Measurements from ENCODE around the gene PCDHGA1. TPM values are rescaled to one million over a fixed set of nuclear protein-coding genes. Genes with fewer than 3 reads are reported as not detected.

Gene PCDHGA1
- total and polyA plus RNA-seq, 9 of the 15 experiments (the other 6 are each of a cell fraction or from before 2014, with no cell fraction given) = 0.05 to 0.26 (median 0.18) TPM; not detected in 2

DNA sequence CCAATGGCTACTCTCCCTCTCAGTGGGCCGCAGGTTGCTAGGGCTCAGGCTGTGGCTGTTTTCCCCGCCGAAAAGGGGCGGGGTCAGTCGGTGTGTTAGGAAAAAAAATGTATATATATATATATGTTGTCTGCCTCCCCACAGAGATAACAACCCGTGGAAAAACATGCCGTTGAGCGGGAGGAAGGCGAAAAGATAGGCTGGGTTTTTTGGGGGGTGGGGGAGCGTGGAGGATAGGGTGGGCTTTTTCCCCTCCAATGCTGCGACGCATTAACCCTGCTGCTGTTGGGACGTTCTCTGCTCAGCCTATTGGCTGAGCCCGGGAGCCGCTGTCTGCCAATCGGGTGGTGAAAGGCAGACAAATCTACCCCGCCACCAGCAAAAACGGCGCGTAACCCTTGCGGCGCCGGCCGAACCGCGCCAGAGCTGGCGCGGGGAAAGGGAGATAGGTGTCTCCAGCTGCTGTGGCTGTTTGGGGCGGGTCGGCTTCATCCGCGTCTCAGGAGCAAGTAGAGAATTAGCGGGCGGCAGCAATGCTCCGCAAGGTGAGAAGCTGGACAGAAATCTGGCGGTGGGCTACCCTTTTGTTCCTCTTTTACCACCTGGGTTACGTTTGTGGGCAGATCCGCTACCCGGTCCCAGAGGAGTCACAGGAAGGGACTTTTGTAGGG is 154.5 kb downstream of the PCDHGA1 start, which contains the start of gene PCDHGC4:
Gene PCDHGC4 (plus strand): TSS at position 390 of the 671 bp plus-strand sequence. CDS start 144 bp downstream, at position 534.
- no peaks in the 10 kb centered on the region for H3K36me3 ChIP-seq (ENCODE audit: control insufficient read depth, insufficient read depth, low read length)
- no peaks in the 10 kb centered on the region for H3K9me3 ChIP-seq (replicated peaks; ENCODE audit: control insufficient read depth, insufficient read depth, low read depth, low read length)
- intact Hi-C loops (cut with micrococcal nuclease) (no loop called here), in situ Hi-C loops (cut with MboI) (no loop called here)
- peak; percentile 64 for ATAC-seq
- no peaks in the 10 kb centered on the region for H3K79me2 ChIP-seq (ENCODE audit: control insufficient read depth, insufficient read depth, low read length)
- no peak within 1 kb of the TSS for H3K27ac ChIP-seq (ENCODE audit: extremely low read depth, low read depth, low read length)
- no TSS peak for BruUV-seq (replicated peaks)
- no peak within 1 kb of the TSS for H3K4me3 ChIP-seq
- peaks cover 49 to 54% of the 10 kb centered on the region in 2 experiments for H3K27me3 ChIP-seq (ENCODE audit: control insufficient read depth in 2 of 2, insufficient read depth in 2 of 2, low read length in 2 of 2)
- no peak for DNase-seq (ENCODE audit: extremely low read depth in 1 of 4, low spot score in 3 of 4)
- no peaks in the 10 kb centered on the region for H4K20me1 ChIP-seq (replicated peaks; ENCODE audit: control insufficient read depth, insufficient read depth, low read length)
- CTCF ChIA-PET (ENCODE audit: low intra/inter-chr PET ratio) = no interaction called here
- H3K4me1 ChIP-seq (replicated peaks in 1 of 2; ENCODE audit: control insufficient read depth in 2 of 2, insufficient read depth in 2 of 2, low read length in 2 of 2) = peaks cover 0 to 6% of the 10 kb centered on the region in 2 experiments; a peak in 2 of 5 replicates
- 7% methylated on average over 36 of the region's 39 CpGs for WGBS (ENCODE audit: insufficient coverage, low coverage, missing lambda C conversion rate)
- POLR2A ChIA-PET = interaction anchor here (1.1 to 1.4 kb wide), 3 partner anchors 9 to 168 kb away, joined by 3 read pairs; partner anchors contain the start of gene PCDHGC3
- H2AFZ ChIP-seq (ENCODE audit: low read depth, low read length) = no peak within 1 kb of the TSS
- no peaks in the 10 kb centered on the region for H3K9me1 ChIP-seq (ENCODE audit: control insufficient read depth, insufficient read depth, low read length)
- no peak for FAIRE-seq
- H3K9ac ChIP-seq (ENCODE audit: insufficient read depth in 1 of 2, low read depth in 2 of 2, low read length in 2 of 2) = peak within 1 kb of the TSS in 1 of 2 experiments; percentile 26; a peak in 1 of 4 replicates
- H3K4me2 ChIP-seq (ENCODE audit: insufficient read depth, low read length) = no peak within 1 kb of the TSS
- TF ChIP-seq ESRRB (CRISPR knock-in tag; IDR thresholded peaks at IDR 0.05; ENCODE audit: borderline replicate concordance) (no peak), WHSC1 (IDR thresholded peaks at IDR 0.05; ENCODE audit: low read length) (no peak), ZBTB33 (CRISPR knock-in tag; IDR thresholded peaks at IDR 0.05) (no peak), ZNF707 (CRISPR knock-in tag; conservative IDR thresholded peaks at IDR 0.05) (no peak), NUFIP1 (IDR thresholded peaks at IDR 0.05; ENCODE audit: partially characterized antibody) (no peak), TGIF2 (CRISPR knock-in tag; IDR thresholded peaks at IDR 0.05) (no peak), THAP7 (CRISPR knock-in tag; IDR thresholded peaks at IDR 0.05) (no peak), ARNT (IDR thresholded peaks at IDR 0.05) (no peak), PRMT5 (CRISPR knock-in tag; IDR thresholded peaks at IDR 0.05) (no peak), CEBPG (CRISPR knock-in tag; IDR thresholded peaks at IDR 0.05) (no peak), CEBPG (tag; conservative IDR thresholded peaks at IDR 0.05 in 1 of 2, IDR thresholded peaks at IDR 0.05 in 1 of 2) (no peak), ETS2 (tag; IDR thresholded peaks at IDR 0.05; ENCODE audit: borderline replicate concordance, poor library complexity, severe bottlenecking) (no peak), ETV6 (IDR thresholded peaks at IDR 0.05; ENCODE audit: borderline replicate concordance in 1 of 2, low read depth in 2 of 2, low read length in 1 of 2) (no peak), ETV6 (CRISPR knock-in tag; IDR thresholded peaks at IDR 0.05; ENCODE audit: borderline replicate concordance) (no peak), XRCC3 (IDR thresholded peaks at IDR 0.05) (no peak), CC2D1A (IDR thresholded peaks at IDR 0.05) (no peak), ZNF696 (CRISPR knock-in tag; conservative IDR thresholded peaks at IDR 0.05) (no peak), ZNF436 (CRISPR knock-in tag; IDR thresholded peaks at IDR 0.05) (no peak)
- TF ChIP-seq, protein P1, sequence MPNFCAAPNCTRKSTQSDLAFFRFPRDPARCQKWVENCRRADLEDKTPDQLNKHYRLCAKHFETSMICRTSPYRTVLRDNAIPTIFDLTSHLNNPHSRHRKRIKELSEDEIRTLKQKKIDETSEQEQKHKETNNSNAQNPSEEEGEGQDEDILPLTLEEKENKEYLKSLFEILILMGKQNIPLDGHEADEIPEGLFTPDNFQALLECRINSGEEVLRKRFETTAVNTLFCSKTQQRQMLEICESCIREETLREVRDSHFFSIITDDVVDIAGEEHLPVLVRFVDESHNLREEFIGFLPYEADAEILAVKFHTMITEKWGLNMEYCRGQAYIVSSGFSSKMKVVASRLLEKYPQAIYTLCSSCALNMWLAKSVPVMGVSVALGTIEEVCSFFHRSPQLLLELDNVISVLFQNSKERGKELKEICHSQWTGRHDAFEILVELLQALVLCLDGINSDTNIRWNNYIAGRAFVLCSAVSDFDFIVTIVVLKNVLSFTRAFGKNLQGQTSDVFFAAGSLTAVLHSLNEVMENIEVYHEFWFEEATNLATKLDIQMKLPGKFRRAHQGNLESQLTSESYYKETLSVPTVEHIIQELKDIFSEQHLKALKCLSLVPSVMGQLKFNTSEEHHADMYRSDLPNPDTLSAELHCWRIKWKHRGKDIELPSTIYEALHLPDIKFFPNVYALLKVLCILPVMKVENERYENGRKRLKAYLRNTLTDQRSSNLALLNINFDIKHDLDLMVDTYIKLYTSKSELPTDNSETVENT (CRISPR knock-in tag; IDR thresholded peaks at IDR 0.05) = no peak

Measured in K562 (cell line).